SK-N-SH treated with all-trans-retinoic acid at 6 μM for 48 hours (cell line): ENCODE data around the gene GHRL.

ENCODE experiments used
- ATAC-seq: fragments of 200-7000 bp; cut with Tn5 transposase; 3 replicates; pipeline ENCODE4 v1.9.1; 2020; ENCODE audit warnings: mild to moderate bottlenecking, moderate library complexity
- ARNTL ChIP-seq: fragments of 450-650 bp; formaldehyde crosslinking; IDR thresholded peaks from 2 replicates; pipeline ENCODE4 v1.5.0; 2020; ENCODE audit warnings: low read depth, mild to moderate bottlenecking, moderate library complexity, borderline replicate concordance
- BACH2 ChIP-seq: fragments of 250-450 bp; sonication (Bioruptor Pico); IDR thresholded peaks from 2 replicates; pipeline ENCODE4 v1.9.0; 2021; ENCODE audit warnings: mild to moderate bottlenecking, borderline replicate concordance
- CREB5 ChIP-seq: fragments of 250-450 bp; sonication (Bioruptor Pico); IDR thresholded peaks from 2 replicates; pipeline ENCODE4 v1.5.1; 2020; ENCODE audit warnings: low read depth, mild to moderate bottlenecking, moderate library complexity
- CSDC2 ChIP-seq: fragments of 250-450 bp; sonication (Bioruptor Pico); IDR thresholded peaks from 2 replicates; pipeline ENCODE4 v1.5.0; 2020; ENCODE audit warnings: mild to moderate bottlenecking, moderate library complexity
- GLIS3 ChIP-seq: fragments of 250-450 bp; sonication (Bioruptor Pico); IDR thresholded peaks from 2 replicates; pipeline ENCODE4 v1.5.0; 2020; ENCODE audit warnings: mild to moderate bottlenecking, moderate library complexity
- ISL1 ChIP-seq: fragments of 250-450 bp; sonication (Bioruptor Pico); IDR thresholded peaks from 2 replicates; pipeline ENCODE4 v2.1.2; 2022; ENCODE audit warnings: mild to moderate bottlenecking, moderate library complexity
- OSR1 ChIP-seq: fragments of 250-450 bp; sonication (Bioruptor Pico); IDR thresholded peaks from 2 replicates; pipeline ENCODE4 v1.8.0; 2022; ENCODE audit warnings: moderate library complexity, mild to moderate bottlenecking, inconsistent platforms
- PPARA ChIP-seq: fragments of 250-450 bp; sonication (Bioruptor Pico); IDR thresholded peaks from 2 replicates; pipeline ENCODE4 v1.5.0; 2020; ENCODE audit warnings: mild to moderate bottlenecking, borderline replicate concordance
- SNAI2 ChIP-seq: fragments of 250-450 bp; sonication (Bioruptor Pico); IDR thresholded peaks from 2 replicates; pipeline ENCODE4 v1.5.0; 2020; ENCODE audit warnings: mild to moderate bottlenecking, moderate library complexity
- TCF4 ChIP-seq: fragments of 250-450 bp; sonication (Bioruptor Pico); IDR thresholded peaks from 2 replicates; pipeline ENCODE4 v1.8.0; 2021; ENCODE audit warnings: mild to moderate bottlenecking, moderate library complexity, borderline replicate concordance
- TOX ChIP-seq: fragments of 250-450 bp; sonication (Bioruptor Pico); IDR thresholded peaks from 2 replicates; pipeline ENCODE4 v1.8.0; 2021; ENCODE audit warnings: mild to moderate bottlenecking, moderate library complexity, borderline replicate concordance
- ZC3H10 ChIP-seq: fragments of 250-450 bp; sonication (Bioruptor Pico); IDR thresholded peaks from 2 replicates; pipeline ENCODE4 v1.5.1; 2021; ENCODE audit warnings: mild to moderate bottlenecking, moderate library complexity
- ZFP3 ChIP-seq: fragments of 250-450 bp; sonication (Bioruptor Pico); IDR thresholded peaks from 2 replicates; pipeline ENCODE4 v1.5.0; 2020; ENCODE audit warnings: mild to moderate bottlenecking, moderate library complexity
- ZFP30 ChIP-seq: fragments of 450-650 bp; formaldehyde crosslinking; IDR thresholded peaks from 2 replicates; pipeline ENCODE4 v1.5.0; 2022; ENCODE audit warnings: mild to moderate bottlenecking, moderate library complexity
- ZNF70 ChIP-seq: fragments of 450-650 bp; formaldehyde crosslinking; IDR thresholded peaks from 2 replicates; pipeline ENCODE4 v1.5.0; 2020; ENCODE audit warnings: mild to moderate bottlenecking, moderate library complexity
- ZNF8 ChIP-seq: fragments of 450-650 bp; formaldehyde crosslinking; IDR thresholded peaks from 2 replicates; pipeline ENCODE4 v1.5.0; 2020; ENCODE audit warnings: mild to moderate bottlenecking, moderate library complexity
- TF ChIP-seq, protein P1 (sequence below): fragments of 250-450 bp; sonication (Bioruptor Pico); IDR thresholded peaks from 2 replicates; pipeline ENCODE4 v1.8.0; 2021; ENCODE audit warnings: low read depth, mild to moderate bottlenecking, moderate library complexity, borderline replicate concordance
- TF ChIP-seq, protein P2 (sequence below): fragments of 250-450 bp; sonication (Bioruptor Pico); IDR thresholded peaks from 2 replicates; pipeline ENCODE4 v1.5.1; 2021; ENCODE audit warnings: mild to moderate bottlenecking, moderate library complexity
- TF ChIP-seq, protein P3 (sequence below): fragments of 250-450 bp; sonication (Bioruptor Pico); IDR thresholded peaks from 2 replicates; pipeline ENCODE4 v1.8.0; 2020; ENCODE audit warnings: mild to moderate bottlenecking, moderate library complexity, borderline replicate concordance
- TF ChIP-seq, protein P4 (sequence below): fragments of 250-450 bp; sonication (Bioruptor Pico); IDR thresholded peaks from 2 replicates; pipeline ENCODE4 v1.5.0; 2020; ENCODE audit warnings: mild to moderate bottlenecking, moderate library complexity

Gene GHRL

GRCh38 chr3:10291641-10292040 is 1.1 kb downstream of the GHRL start:
- TF ChIP-seq ISL1 (CRISPR knock-in tag) (no peak), SNAI2 (CRISPR knock-in tag) (no peak)
- ATAC-seq: no peak

GRCh38 chr3:10290481-10291176 is 2.1 kb downstream of the GHRL start:
- no peak for TF ChIP-seq ARNTL (CRISPR knock-in tag)
- TF ChIP-seq ZNF70: no peak
- TF ChIP-seq, protein P1, sequence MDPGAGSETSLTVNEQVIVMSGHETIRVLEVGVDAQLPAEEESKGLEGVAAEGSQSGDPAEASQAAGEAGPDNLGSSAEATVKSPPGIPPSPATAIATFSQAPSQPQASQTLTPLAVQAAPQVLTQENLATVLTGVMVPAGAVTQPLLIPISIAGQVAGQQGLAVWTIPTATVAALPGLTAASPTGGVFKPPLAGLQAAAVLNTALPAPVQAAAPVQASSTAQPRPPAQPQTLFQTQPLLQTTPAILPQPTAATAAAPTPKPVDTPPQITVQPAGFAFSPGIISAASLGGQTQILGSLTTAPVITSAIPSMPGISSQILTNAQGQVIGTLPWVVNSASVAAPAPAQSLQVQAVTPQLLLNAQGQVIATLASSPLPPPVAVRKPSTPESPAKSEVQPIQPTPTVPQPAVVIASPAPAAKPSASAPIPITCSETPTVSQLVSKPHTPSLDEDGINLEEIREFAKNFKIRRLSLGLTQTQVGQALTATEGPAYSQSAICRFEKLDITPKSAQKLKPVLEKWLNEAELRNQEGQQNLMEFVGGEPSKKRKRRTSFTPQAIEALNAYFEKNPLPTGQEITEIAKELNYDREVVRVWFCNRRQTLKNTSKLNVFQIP (CRISPR knock-in tag): no peak
- TF ChIP-seq CREB5 (CRISPR knock-in tag): no peak
- no peak for TF ChIP-seq GLIS3
- TF ChIP-seq ZNF8: no peak
- no peak for TF ChIP-seq ZC3H10 (CRISPR knock-in tag)
- no peak for TF ChIP-seq ZFP30 (CRISPR knock-in tag)
- TF ChIP-seq BACH2 (CRISPR knock-in tag): no peak
- TF ChIP-seq CSDC2 (CRISPR knock-in tag): no peak
- TF ChIP-seq, protein P2, sequence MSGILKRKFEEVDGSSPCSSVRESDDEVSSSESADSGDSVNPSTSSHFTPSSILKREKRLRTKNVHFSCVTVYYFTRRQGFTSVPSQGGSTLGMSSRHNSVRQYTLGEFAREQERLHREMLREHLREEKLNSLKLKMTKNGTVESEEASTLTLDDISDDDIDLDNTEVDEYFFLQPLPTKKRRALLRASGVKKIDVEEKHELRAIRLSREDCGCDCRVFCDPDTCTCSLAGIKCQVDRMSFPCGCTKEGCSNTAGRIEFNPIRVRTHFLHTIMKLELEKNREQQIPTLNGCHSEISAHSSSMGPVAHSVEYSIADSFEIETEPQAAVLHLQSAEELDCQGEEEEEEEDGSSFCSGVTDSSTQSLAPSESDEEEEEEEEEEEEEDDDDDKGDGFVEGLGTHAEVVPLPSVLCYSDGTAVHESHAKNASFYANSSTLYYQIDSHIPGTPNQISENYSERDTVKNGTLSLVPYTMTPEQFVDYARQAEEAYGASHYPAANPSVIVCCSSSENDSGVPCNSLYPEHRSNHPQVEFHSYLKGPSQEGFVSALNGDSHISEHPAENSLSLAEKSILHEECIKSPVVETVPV (CRISPR knock-in tag): no peak
- no peak for TF ChIP-seq ZFP3
- TF ChIP-seq TCF4 (CRISPR knock-in tag): no peak
- TF ChIP-seq PPARA (CRISPR knock-in tag): no peak
- TF ChIP-seq, protein P3, sequence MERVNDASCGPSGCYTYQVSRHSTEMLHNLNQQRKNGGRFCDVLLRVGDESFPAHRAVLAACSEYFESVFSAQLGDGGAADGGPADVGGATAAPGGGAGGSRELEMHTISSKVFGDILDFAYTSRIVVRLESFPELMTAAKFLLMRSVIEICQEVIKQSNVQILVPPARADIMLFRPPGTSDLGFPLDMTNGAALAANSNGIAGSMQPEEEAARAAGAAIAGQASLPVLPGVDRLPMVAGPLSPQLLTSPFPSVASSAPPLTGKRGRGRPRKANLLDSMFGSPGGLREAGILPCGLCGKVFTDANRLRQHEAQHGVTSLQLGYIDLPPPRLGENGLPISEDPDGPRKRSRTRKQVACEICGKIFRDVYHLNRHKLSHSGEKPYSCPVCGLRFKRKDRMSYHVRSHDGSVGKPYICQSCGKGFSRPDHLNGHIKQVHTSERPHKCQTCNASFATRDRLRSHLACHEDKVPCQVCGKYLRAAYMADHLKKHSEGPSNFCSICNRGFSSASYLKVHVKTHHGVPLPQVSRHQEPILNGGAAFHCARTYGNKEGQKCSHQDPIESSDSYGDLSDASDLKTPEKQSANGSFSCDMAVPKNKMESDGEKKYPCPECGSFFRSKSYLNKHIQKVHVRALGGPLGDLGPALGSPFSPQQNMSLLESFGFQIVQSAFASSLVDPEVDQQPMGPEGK (CRISPR knock-in tag): no peak
- TF ChIP-seq, protein P4, sequence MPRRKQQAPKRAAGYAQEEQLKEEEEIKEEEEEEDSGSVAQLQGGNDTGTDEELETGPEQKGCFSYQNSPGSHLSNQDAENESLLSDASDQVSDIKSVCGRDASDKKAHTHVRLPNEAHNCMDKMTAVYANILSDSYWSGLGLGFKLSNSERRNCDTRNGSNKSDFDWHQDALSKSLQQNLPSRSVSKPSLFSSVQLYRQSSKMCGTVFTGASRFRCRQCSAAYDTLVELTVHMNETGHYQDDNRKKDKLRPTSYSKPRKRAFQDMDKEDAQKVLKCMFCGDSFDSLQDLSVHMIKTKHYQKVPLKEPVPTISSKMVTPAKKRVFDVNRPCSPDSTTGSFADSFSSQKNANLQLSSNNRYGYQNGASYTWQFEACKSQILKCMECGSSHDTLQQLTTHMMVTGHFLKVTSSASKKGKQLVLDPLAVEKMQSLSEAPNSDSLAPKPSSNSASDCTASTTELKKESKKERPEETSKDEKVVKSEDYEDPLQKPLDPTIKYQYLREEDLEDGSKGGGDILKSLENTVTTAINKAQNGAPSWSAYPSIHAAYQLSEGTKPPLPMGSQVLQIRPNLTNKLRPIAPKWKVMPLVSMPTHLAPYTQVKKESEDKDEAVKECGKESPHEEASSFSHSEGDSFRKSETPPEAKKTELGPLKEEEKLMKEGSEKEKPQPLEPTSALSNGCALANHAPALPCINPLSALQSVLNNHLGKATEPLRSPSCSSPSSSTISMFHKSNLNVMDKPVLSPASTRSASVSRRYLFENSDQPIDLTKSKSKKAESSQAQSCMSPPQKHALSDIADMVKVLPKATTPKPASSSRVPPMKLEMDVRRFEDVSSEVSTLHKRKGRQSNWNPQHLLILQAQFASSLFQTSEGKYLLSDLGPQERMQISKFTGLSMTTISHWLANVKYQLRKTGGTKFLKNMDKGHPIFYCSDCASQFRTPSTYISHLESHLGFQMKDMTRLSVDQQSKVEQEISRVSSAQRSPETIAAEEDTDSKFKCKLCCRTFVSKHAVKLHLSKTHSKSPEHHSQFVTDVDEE (CRISPR knock-in tag): no peak
- no peak for ATAC-seq

GRCh38 chr3:10289787-10290355 is 2.9 kb downstream of the GHRL start:
- TF ChIP-seq ZFP30 (CRISPR knock-in tag) (no peak), BACH2 (CRISPR knock-in tag) (no peak)
- no peak for ATAC-seq

DNA sequence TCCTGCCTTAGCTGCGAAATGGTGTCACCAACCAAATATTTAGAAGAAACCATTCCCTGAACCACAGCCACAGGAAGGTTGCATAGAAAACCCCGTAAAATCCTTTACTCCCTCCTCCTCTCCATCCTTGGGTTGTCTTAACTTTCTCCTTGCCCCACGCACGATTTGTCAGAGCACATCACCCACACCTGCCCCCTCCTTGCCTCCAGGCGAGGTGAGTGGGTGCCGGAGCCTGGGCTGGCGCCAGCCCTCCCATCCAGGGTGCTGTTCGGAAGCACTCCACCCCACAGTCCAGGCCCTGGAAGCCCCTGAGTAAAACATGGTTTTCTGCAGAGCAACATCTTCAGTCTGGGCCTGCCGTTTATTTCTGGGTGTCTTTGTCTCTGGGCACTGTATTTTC is 3.7 kb downstream of the GHRL start:
- no peak for TF ChIP-seq ZNF70
- no peak for TF ChIP-seq ZNF8
- TF ChIP-seq, protein P3 (CRISPR knock-in tag): no peak
- no peak for TF ChIP-seq SNAI2 (CRISPR knock-in tag)
- TF ChIP-seq TOX (CRISPR knock-in tag): no peak
- no peak for TF ChIP-seq OSR1 (CRISPR knock-in tag)
- TF ChIP-seq PPARA (CRISPR knock-in tag): no peak
- no peak for ATAC-seq
